IPS-20b (cell line): ENCODE results near the gene FIBCD1.

Source experiments
- H3K27ac ChIP-seq: one replicate; pipeline ENCODE4 v1.5.1; 2013; ENCODE audit warnings: low read length
- H3K27me3 ChIP-seq: 2 replicates; pipeline ENCODE4 v1.6.1; 2013; ENCODE audit warnings: mild to moderate bottlenecking, low read length, inconsistent platforms; ENCODE audit not compliant: insufficient read depth
- H3K36me3 ChIP-seq: 2 replicates; pipeline ENCODE4 v1.6.1; 2013; ENCODE audit warnings: low read depth, mild to moderate bottlenecking, inconsistent platforms, low read length, moderate library complexity; ENCODE audit not compliant: insufficient read depth
- H3K4me1 ChIP-seq: 2 replicates; pipeline ENCODE4 v1.6.1; 2013; ENCODE audit warnings: mild to moderate bottlenecking, control low read depth, inconsistent platforms, low read length, moderate library complexity; ENCODE audit not compliant: insufficient read depth
- H3K4me3 ChIP-seq: 2 replicates; pipeline ENCODE4 v1.5.1; 2013; ENCODE audit warnings: mild to moderate bottlenecking, low read length, inconsistent platforms
- H3K9ac ChIP-seq: 2 replicates; pipeline ENCODE4 v1.6.1; 2013; ENCODE audit warnings: low read depth, mild to moderate bottlenecking, inconsistent platforms, low read length, moderate library complexity
- H3K9me3 ChIP-seq: 2 replicates; pipeline ENCODE4 v1.6.1; 2013; ENCODE audit warnings: mild to moderate bottlenecking, low read depth, low read length, inconsistent platforms; ENCODE audit not compliant: insufficient read depth

FIBCD1 gene

DNA sequence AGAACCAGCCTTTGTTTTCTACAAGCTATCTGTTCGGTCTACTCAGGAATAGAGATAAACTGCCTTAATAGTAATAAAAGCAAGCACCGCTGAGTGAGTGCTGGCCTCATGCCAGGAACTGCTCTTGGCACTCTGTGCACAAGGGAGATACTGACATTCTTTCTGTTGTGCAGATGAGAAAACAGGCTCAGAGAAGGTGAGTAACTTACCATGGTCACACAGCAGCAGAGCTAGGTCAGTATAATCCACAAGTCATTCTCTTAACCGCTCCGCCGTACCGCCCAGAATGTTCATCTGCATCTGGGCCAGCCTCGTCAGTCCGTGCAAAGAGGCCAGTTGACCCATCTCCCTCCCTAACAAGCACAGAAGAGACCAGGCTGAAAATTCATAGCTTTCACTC lies 69.8 kb downstream of the FIBCD1 start:
- no peak overlapping the region for H3K27ac ChIP-seq
- no peaks in the 10 kb centered on the region for H3K4me1 ChIP-seq
- H3K9me3 ChIP-seq: no peaks in the 10 kb centered on the region
- no peak overlapping the region for H3K9ac ChIP-seq
- H3K36me3 ChIP-seq: peaks cover 76% of the 10 kb centered on the region
- H3K27me3 ChIP-seq: no peaks in the 10 kb centered on the region
- H3K4me3 ChIP-seq: no peak overlapping the region

DNA sequence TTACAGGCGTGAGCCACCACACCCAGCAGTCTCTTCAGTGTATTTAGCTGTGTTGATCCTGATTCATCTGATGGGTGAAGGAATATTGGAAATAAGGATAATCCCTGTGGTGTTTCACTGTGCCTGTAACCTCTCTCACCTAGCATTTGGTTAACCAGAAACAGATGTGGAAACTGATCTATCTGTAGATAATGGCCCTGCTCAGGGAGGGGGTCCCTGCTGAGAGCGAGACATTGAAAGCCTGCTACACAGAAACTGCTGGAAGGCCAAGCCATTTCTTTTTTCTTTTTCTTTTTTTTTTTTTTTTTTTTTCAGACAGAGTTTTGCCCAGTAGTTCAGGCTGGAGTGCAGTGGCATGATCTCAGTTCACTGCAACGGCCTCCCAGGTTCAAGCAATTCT lies 70.8 kb downstream of the FIBCD1 start:
- Histone ChIP-seq H3K36me3 (peaks cover 76% of the 10 kb centered on the region), H3K9ac (no peak overlapping the region), H3K4me3 (no peak overlapping the region)

DNA sequence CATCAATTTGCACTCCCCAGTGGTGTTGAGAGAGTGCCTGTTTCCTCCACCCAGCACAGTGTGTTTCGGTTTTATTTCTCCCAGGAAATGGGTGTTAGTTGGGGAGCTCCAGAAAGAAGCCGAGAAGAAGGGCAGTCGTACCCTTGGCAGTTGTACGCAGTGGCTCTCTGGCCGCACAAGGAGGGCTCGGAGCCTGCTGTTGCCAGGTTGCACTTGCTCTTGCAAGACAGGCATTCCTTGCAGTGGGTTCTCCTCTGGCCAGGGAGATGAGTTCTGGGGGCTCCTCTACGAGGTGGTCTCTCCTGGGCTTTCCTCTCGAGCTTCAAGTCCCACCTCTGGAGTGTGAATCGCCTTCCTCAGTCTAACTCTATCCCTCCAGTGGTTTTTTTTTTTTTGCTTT lies 71.5 kb downstream of the FIBCD1 start:
- H3K27me3 ChIP-seq: no peaks in the 10 kb centered on the region
- H3K4me1 ChIP-seq: no peaks in the 10 kb centered on the region; the same call in 1 of the 2 replicates
- no peak overlapping the region for H3K9ac ChIP-seq
- no peak overlapping the region for H3K4me3 ChIP-seq
- H3K27ac ChIP-seq: peak overlapping the region; percentile 38
- H3K36me3 ChIP-seq: peaks cover 76% of the 10 kb centered on the region
- H3K9me3 ChIP-seq: no peaks in the 10 kb centered on the region

More for the DNA sequence above, 70.8 kb downstream of the FIBCD1 start:
- H3K27ac ChIP-seq: no peak overlapping the region
- no peaks in the 10 kb centered on the region; the same call in 1 of the 2 replicates for H3K4me1 ChIP-seq
- H3K27me3 ChIP-seq: no peaks in the 10 kb centered on the region
- no peaks in the 10 kb centered on the region for H3K9me3 ChIP-seq

- H3K27me3 ChIP-seq: no peaks in the 10 kb centered on the region
- peaks cover 66% of the 10 kb centered on the region for H3K36me3 ChIP-seq
- no peak overlapping the region for H3K4me3 ChIP-seq
Measured at GRCh38 chr9:130866474-130866965, 72.5 kb downstream of the FIBCD1 start.

GRCh38 chr9:130865921-130866320 lies 73.1 kb downstream of the FIBCD1 start:
- no peaks in the 10 kb centered on the region; the same call in 1 of the 2 replicates for H3K4me1 ChIP-seq
- no peak overlapping the region for H3K27ac ChIP-seq
- H3K9ac ChIP-seq: no peak overlapping the region
- no peaks in the 10 kb centered on the region for H3K27me3 ChIP-seq
- no peaks in the 10 kb centered on the region for H3K9me3 ChIP-seq
- H3K36me3 ChIP-seq: peaks cover 63% of the 10 kb centered on the region
- no peak overlapping the region for H3K4me3 ChIP-seq

More at GRCh38 chr9:130866474-130866965, 72.5 kb downstream of the FIBCD1 start:
- Histone ChIP-seq H3K9ac (no peak overlapping the region), H3K27ac (no peak overlapping the region), H3K4me1 (no peaks in the 10 kb centered on the region; the same call in 1 of the 2 replicates), H3K9me3 (no peaks in the 10 kb centered on the region)

DNA sequence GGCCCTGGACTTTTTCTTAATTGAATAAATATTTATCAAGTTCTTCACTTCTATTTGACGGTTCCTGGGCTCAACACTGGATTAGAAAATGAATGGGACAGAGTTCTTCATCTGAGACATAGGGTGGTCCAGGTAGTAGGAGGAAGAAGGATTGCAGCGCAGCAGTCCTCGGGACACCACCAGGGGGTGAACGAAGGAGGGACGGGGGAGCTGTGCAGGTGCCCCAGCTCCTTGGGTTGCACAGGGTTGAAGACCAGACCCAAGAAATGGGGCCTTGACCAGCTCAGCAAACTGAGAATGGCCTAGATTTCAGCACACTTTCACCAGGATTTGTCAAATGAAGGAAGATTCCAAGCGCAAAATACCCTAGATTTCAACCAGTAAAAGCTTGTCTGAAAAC lies 74.5 kb downstream of the FIBCD1 start:
- Histone ChIP-seq H3K9ac (no peak overlapping the region), H3K4me1 (peaks cover 4% of the 10 kb centered on the region), H3K27me3 (no peaks in the 10 kb centered on the region), H3K4me3 (no peak overlapping the region), H3K27ac (no peak overlapping the region), H3K36me3 (peaks cover 64% of the 10 kb centered on the region), H3K9me3 (no peaks in the 10 kb centered on the region)

DNA sequence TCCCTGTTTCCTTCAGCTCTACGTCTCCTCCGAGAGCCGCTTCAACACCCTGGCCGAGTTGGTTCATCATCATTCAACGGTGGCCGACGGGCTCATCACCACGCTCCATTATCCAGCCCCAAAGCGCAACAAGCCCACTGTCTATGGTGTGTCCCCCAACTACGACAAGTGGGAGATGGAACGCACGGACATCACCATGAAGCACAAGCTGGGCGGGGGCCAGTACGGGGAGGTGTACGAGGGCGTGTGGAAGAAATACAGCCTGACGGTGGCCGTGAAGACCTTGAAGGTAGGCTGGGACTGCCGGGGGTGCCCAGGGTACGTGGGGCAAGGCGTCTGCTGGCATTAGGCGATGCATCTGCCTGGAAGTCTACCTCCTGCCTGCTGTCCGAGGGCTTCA lies 76.3 kb downstream of the FIBCD1 start:
- Histone ChIP-seq H3K9ac (no peak overlapping the region), H3K27me3 (no peaks in the 10 kb centered on the region), H3K9me3 (no peaks in the 10 kb centered on the region), H3K27ac (no peak overlapping the region), H3K36me3 (peaks cover 75% of the 10 kb centered on the region), H3K4me1 (peaks cover 8% of the 10 kb centered on the region), H3K4me3 (no peak overlapping the region)

DNA sequence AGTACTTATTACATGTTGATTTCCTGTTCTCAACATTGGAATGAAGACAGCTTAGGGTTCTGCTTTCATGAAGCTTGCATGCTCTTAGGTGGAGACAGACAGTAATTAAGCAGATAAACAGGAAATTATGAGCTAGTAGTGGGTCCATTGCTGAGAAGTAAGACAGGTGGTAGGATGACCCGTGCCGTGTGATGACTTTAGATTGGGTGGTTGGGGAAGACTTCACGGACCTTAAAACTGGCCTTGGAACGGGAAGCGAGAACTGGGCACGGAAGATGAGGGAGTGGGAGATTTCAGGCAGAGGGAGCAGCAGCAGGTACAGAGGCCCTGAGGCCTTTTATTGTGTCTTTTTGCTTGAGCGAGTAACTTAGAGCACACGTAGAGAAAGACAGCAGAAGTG lies 76.8 kb downstream of the FIBCD1 start:
- H3K4me1 ChIP-seq: peaks cover 8% of the 10 kb centered on the region
- no peaks in the 10 kb centered on the region for H3K9me3 ChIP-seq
- H3K36me3 ChIP-seq: peaks cover 75% of the 10 kb centered on the region
- no peaks in the 10 kb centered on the region for H3K27me3 ChIP-seq
- H3K9ac ChIP-seq: no peak overlapping the region
- H3K27ac ChIP-seq: no peak overlapping the region
- no peak overlapping the region for H3K4me3 ChIP-seq

DNA sequence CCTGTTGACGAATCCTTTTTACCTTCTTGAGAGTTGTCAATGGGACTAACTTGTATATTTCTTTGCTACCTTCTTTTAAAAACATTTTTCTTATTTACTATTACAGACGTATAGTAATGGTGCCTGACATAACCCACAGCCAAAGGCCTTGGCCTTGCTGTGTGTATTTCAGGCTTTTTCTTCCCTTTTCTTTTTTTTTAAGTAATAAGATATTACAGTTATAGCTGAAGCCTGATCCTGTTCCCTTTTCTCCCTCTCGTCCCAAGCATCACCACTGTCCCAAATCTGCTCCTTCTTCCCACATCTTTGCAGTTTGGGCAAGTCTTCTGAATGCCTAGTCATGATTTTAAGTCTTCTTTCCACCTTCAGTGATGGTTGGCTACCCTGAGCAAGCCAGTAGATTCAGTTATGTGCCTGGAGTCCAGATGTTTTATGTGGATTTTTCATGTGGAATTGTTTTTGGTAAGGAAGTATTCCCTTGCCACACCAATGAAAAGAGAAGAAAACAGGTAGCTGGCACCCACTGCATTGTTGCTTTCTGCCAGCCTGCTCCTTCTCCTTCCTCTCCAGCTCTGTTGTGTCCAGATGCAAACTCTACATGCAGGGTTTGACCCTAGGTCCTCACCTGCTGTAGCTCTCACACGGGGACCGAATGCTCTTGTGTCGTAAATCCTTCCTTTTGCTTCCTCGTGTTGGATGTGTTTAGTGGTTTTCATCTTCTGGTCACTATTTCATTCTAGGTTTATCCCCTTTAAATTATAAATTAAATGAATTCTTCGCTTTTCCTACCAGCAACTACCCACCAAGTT lies 77.5 kb downstream of the FIBCD1 start:
- Histone ChIP-seq H3K9me3 (no peaks in the 10 kb centered on the region), H3K4me1 (peaks cover 8% of the 10 kb centered on the region), H3K9ac (no peak overlapping the region), H3K27ac (no peak overlapping the region), H3K36me3 (peaks cover 76% of the 10 kb centered on the region), H3K4me3 (no peak overlapping the region), H3K27me3 (no peaks in the 10 kb centered on the region)

- no peaks in the 10 kb centered on the region for H3K27me3 ChIP-seq
- H3K4me3 ChIP-seq: no peak overlapping the region
- peaks cover 8% of the 10 kb centered on the region for H3K4me1 ChIP-seq
- peak overlapping the region; percentile 20 for H3K27ac ChIP-seq
- H3K36me3 ChIP-seq: peaks cover 81% of the 10 kb centered on the region
- H3K9ac ChIP-seq: no peak overlapping the region
- no peaks in the 10 kb centered on the region for H3K9me3 ChIP-seq
Measured at GRCh38 chr9:130860458-130861316, 78.4 kb downstream of the FIBCD1 start.

DNA sequence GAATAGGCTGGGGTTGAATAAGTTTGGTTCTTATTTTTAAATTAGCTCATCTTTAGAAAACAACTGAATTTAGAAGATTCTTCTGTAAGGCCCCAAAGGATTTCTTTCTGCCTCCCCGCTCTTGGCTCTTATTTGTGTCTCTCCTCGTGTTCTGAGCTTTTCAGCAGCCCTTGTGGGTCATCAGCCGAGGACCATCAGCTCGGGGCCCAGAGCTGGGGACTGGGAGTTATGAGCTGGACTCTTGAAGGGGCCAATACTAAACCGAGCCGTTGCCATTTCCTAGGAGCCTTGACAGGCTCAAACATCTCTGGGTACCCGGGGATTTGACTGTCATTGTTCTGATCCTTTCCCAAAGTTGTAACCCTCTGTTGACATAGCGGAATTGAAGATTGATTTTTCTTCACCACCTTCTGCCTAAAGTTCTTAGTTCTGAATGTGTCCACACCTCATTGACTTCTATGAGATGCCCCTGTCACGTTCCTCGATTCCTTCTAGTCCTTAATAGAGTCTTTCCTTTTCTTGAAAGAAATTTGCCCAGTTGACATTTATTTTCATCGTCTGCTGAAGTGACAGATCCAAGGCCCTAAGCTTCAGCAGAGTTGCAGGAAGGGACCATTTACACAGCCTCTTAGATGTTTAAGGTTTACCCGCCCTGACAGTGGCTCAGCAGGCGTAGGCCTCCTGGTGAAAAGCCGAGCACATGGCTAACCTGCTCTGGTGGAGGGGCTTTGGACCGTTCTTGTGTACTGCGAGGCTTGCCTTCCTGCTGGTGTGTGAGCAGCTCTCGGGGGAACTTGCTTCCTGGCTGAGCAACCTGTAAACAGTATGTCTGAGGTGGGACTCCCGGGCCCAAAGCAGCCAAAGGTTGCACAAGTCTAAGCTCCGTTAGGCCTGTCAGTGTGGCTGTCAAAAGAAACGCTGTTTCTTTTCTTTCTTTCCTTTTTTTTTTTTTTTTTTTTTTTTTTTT lies 80.0 kb downstream of the FIBCD1 start:
- Histone ChIP-seq H3K4me3 (no peak overlapping the region), H3K36me3 (peaks cover 85% of the 10 kb centered on the region), H3K9ac (no peak overlapping the region), H3K27me3 (no peaks in the 10 kb centered on the region), H3K9me3 (no peaks in the 10 kb centered on the region), H3K27ac (no peak overlapping the region), H3K4me1 (peaks cover 8% of the 10 kb centered on the region)
